Measurements from ENCODE around the gene CEP78.
"Not testable (repeated sequence)": the region's sequence is repeated elsewhere in the genome, so short reads cannot be mapped to it uniquely, and the experiment has no call there.

The CEP78 gene

DNA sequence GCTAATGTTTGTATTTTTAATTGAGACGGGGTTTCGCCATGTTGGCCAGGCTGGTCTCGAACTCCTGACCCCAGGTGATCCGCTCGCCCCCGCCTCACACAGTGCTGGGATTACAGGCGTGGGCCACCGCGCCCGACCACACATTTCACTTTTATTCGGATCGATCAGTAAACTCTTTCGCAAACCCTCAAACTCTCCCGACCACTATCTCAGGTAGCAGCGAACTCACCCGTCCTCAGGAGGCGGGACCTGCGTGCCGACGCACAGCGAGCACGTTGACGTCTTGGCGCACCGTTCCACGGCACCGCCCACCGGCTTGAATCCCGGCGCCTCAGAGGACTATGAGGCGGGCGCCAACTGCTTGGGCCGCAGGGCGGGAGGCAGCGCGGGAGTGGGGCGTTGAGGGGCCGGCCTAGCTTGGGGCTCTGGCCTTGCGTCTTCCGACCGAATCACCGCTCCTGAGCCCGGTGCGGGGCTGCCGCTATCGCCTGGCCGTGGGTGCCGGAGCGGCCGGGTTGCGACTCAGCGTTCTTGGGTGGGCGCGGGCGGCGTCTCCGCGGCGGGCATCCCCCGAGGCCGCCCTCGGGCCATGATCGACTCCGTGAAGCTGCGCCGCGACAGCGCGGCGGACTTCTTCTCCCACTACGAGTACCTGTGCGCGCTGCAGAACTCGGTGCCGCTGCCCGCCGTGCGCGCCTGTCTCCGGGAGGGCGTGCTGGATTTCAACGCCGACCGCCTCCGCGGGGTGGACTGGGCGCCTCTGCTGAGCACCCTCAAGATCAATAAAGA, at the start of gene CEP78:
Gene CEP78 (plus strand): TSS at position 314 of the 789 bp plus-strand sequence. CDS start 276 bp downstream, at position 590.
- DNase-seq = peak; percentile 69 to 73

DNA sequence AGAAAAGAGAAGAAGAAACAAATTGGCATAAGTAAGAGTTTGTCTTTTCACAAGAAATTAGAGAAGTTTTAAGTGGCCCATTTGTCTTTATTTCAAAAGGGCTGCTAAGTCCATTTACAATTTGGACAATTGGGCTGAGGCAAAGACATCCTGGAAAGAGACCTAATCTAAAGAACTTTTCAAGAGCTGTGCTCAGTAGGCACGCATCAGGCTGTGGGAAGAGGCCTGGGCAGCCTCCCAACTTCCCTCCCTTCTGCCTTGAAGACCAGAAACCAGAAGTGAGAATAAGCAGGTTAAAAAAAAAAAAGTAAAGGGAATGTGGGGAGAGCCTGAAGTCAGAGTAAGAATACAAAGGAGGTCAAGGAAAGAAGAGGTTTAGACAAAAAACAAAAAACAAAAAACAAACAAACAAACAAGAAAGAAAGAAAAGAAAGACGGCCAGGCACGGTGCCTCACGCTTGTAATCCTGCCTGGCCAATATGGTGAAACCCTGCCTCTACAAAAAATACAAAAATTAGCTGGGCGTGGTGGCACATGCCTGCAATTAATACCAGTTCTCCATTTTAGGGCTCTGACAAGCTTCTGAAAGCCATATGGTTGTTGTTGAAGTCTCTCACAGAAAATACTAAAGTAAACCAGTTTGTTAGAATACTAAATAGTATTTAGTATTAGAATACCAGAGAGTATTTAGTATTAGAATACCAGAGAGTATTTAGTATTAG, 48.0 kb upstream of the CEP78 start:
- no peak for DNase-seq

DNA sequence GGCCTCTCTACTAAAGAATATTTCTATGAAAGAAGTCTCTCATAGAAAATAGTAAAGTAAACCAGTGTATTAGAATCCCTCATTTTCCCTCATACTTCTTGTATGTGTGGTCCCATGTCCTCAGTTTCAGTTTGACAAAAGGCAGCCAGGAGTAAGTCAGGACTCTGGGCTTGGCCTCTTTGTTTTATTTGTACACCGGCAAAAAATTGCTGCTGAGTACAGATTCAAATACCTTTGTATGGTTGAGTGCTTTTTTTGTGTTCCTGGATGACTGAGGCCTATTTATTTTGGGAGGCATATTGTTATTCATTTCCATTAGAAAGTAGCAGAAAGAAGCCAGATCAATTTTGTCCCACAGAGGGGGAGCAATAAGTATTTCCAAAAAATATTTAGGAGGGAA, 47.3 kb upstream of the CEP78 start:
- no peak for DNase-seq

- no peak for DNase-seq
Observed at GRCh38 chr9:78189001-78189400, 46.9 kb upstream of the CEP78 start.

DNA sequence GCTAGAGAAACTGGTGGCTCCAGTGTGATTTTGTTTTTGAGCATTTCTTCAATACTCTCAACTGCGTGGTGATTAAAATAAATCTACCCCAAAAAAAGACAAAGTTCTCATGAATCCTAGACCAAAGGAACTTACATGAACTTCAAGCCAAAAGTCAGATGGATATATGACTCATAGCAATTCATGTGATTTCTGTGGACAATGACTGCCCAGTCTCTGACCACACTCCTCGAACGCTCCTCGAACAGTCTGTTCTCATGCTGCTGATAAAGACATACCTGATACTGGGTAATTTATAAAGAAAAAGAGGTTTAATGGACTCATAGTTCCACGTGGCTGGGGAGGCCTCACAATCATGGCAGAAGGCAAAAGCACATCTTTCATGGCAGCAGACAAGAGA, 46.4 kb upstream of the CEP78 start:
- DNase-seq = no peak

GRCh38 chr9:78191931-78192330, 43.9 kb upstream of the CEP78 start:
- no peak for DNase-seq

GRCh38 chr9:78196258-78196657, 39.6 kb upstream of the CEP78 start:
- DNase-seq = no peak

GRCh38 chr9:78201158-78201777, 34.6 kb upstream of the CEP78 start:
- not testable (repeated sequence) for DNase-seq

DNA sequence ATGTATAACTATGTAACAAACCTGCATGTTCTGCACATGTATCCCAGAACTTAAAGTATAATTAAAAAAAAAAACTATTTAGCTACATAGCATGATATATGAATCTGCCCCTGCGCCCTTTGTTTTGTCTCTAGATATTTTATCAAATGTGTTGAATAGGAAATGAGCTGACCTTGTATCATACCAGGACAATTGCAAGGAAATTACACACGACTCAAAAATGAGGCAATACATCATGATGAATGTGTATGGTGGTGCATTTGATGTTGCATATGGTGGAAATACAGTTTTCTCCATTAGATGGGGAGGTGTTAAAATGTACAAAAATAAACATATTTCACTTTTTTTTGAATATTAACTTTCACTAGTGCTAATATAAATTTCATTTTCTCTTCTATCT, 28.6 kb upstream of the CEP78 start:
- DNase-seq = no peak

DNA sequence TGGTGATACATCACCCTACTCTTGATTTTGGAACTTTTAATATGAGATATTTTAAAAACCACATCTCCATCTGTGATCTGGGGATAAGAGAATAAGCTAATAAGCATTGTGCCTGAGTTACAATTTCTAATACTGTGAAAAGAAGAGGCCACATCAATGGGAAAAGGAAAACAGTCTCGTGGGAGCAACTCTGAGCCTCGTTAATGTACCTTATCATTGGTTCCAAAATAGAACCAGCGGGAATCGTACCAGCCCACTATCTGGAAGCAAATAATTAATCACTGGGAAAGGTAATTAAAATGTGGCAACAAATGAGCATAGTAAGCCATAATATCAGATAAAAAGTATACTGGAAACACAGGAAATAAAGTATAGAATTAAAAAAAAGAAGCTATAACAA, 28.0 kb upstream of the CEP78 start:
- DNase-seq = no peak

GRCh38 chr9:78209127-78209526, 26.7 kb upstream of the CEP78 start:
- DNase-seq = no peak

- DNase-seq = no peak
Observed at GRCh38 chr9:78210841-78211301, 25.0 kb upstream of the CEP78 start.

- no peak for DNase-seq
Observed at GRCh38 chr9:78212868-78213267, 23.0 kb upstream of the CEP78 start.

DNA sequence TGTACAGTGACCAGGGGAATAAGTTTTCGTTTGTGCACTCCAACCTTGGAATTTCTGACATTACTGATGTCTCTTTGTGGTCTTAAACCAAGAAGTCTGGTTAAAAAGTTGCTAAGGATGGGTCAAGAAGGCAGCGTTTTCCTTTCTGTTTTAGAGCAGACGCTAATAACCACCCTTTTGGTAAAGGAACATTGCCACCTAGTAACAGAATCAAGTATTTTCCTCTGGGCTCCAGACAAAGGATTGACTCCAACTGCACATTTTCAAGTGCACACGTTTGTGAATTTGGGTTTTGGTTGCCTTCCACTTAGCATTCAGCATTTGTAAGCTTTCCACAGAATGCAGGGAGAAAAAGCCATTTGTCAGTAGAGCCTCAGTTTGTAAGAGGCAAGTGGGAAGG, 22.2 kb upstream of the CEP78 start:
- DNase-seq = peak in 1 of 2 donors; percentile 45

DNA sequence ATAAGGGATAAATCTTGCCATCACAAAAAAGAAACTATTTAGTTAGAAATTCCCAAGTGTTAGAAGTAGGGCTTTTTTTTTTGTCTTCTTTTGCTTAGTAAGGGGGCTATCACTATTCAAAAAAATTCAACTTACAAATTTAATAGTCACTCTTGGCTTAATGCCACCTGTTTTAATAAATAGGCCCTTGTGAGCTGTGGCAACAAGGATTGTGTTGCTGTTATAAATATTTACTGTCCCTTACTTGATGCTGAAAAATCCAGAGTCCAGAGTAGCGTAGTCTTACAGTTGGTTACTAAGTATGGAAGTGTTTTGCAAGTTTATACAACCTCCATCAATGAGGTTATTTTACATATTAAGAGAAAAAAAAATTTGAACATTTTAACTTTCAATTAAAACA, 21.4 kb upstream of the CEP78 start:
- no peak for DNase-seq

DNA sequence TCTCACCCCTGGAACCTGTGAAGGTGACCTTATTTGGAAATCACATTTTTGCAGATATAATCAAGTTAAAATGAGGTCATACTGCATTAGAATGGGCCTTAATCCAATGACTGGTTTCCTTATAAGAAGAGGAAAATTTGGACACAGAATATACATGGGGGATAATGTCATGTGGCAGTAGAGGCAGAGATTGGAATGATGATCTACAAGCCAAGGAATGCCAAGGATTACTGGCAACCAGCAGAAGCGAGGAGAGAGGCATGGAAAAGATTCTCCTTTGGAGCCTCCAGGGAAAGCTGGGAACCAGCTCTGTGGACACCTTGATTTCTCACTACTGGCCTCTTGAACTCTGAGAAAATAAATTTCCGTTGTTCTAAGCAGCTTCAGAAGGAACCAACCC, 20.2 kb upstream of the CEP78 start:
- no peak for DNase-seq

DNA sequence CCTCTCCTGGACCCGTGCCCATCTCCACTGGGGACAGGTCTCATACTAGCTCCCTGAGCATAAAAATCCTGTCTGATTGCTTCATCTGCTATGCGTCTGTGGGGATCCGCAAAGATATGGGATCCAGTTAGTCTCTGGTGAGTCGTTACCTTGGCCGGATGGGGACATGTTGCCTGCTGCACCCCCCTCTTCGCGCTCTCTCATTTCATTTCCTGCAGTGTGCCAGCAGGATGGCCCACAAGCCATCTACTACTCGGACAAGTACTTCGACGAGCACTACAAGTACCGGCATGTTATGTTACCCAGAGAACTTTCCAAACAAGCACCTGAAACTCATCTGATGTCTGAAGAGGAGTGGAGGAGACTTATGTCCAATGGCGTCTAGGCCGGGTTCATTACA, 17.0 kb upstream of the CEP78 start:
- DNase-seq = no peak

DNA sequence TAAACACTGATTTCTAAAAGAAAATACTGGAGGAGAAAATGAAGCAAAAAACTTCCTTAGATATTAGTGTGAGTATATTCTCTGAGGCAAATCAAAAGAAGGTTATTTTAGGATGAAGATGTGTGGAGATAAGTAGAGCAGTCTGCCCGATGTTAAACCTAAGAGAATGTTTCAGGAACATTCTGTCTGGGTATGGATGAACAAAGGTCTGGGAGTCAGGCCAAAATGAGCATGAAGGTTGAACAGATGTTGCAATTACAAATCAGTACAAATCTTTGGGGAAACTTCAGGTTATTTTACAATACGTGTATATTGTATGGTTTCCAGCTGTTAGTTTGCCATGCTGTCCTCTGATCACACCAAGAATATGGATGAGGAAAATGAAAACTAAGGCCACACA, 14.4 kb upstream of the CEP78 start:
- no peak for DNase-seq

DNA sequence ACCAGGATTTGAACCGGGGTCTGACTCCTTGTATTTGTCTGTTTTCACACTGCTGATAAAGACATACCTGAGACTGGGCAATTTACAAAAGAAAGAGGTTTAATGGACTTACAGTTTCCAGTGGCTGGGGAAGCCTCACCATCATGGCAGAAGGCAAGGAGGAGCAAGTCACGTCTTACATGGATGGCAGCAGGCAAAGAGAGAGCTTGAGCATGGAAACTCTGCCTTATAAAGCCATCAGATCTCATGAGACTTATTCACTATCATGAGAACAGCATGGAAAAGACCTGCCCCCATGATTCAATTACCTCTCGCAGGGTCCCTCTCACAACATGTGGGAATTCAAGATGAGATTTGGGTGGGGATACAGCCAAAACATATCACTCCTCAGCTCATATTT, 14.0 kb upstream of the CEP78 start:
- DNase-seq = not testable (repeated sequence)

- DNase-seq = no peak
Observed at GRCh38 chr9:78230761-78231160, 5.1 kb upstream of the CEP78 start.

GRCh38 chr9:78232471-78232870, 3.4 kb upstream of the CEP78 start:
- DNase-seq = not testable (repeated sequence)

DNA sequence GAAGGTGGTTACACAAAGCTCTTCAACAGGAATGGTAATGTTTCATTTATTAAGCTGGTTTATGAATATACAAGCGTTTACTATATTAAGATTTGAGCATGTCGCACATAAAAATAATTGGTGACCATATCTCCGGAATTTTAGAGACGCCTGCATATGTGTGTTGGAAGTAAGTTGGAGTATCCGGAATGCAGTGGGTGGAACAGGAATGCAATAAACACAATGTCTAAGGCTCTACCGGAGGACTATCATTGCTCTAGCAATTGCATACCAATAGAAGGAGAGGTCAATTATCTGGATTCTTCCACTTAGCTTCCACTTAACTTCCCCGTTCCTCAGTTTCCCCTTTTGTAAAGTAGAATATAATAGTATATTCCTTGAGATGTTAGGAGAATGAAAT, 1.1 kb upstream of the CEP78 start:
- no peak for DNase-seq

DNA sequence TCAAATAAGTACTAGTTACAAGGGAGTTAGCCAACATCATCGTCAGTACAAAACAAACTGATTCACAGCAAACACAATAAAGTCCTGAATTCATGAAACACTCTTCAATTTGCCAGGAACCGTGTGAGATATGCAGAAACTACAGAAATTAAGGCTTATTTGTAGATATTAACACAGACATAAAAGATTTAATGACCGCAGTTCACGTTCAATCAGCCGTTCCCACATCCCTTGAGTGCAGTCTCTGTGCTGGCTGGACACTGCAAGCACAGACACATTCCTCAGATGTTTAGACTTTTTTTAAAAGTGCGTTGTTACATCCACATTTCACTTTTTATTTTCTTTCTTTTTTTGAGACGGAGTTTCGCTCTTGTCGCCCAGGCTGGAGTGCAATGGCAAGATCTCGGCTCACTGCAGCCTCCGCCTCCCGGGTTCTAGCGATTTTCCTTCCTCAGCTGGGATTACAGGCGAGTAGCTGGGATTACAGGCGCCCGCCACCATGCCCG, 566 bp upstream of the CEP78 start:
- no peak for DNase-seq

DNA sequence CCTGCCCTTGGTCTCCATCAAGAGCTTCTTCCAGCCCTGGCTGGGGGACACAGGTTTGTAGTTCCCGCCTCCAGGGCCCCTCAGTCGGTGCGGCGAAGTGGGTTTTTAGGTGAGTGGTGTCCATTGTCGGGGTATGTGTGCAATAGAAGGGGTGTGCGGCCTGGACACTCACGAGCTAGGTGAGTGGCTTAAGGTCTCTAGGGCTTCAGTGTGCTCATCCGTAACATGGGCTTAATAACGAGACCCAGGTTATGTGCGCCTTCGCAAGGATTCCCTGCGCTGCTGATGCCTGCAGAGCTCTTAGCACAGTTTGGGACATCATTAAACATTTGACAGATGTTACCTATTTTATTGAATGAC, 656 bp downstream of the CEP78 start:
- no peak for DNase-seq

All from bone marrow (tissue), 2 donors.